HG03025 (cell line): ENCODE measurements around the gene FAF1.
"Not testable (repeated sequence)": the region's sequence is repeated elsewhere in the genome, so short reads cannot be mapped to it uniquely, and the experiment has no call there.

Experiments
- ATAC-seq: cut with Tn5 transposase; IDR thresholded peaks from one replicate; pipeline ENCODE4 v1.9.1; 2021; ENCODE audit warnings: mild to moderate bottlenecking, moderate library complexity; ENCODE audit not compliant: unreplicated experiment, low FRiP score

Gene FAF1

DNA sequence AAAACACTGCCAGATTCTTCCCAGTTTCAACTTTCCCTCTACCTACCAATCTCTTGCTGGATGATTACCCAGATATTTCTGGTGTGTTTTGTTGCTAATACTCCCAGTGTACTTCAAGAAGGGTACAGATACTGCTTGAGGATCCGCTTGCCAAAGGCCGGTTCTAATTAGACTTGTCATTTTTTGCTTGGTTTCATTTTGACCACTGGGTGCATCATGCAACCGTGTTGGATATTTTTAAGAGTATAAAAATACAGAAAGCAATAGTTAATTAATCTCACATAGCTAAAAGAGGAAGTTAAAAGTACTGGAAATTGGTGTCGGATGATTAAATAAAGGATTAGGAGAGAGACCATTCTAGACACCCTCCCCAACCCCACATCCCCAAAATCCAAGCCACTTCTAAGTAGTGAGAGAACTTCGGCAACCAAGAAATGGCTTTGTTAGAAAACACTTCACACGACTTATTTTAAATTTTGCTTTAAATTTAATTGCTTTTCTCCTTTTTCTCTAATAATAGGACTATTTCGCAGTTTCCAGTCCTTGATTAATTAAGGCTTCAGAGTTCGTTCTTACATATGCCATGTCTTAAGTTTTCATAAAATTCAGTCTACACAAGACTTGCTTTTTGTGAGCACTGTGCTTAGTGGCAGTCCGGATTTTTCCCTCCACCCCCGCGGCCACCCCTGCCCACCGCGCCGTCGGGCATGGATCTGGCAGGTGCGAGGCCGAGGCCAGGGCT, 7.5 kb upstream of the FAF1 start:
- ATAC-seq, result no peak

DNA sequence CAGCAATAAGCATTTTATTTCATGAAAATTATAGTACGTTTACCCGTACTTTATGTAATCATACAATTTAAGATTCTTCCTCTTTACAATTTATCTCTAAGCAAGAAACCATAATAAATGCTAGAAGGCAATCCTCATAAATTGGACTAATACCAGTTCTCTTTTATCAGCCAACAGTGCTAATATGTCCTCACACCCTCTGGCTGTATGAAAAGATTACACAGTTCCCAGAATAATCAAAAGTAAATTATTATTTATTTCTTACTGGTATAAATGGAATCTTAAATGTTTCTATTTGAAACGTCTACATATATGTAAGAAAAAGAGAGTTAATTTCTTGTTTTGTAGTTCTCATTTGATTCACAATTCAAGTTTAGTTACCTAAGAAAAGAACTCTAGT, 6.9 kb upstream of the FAF1 start:
- ATAC-seq, result no peak

DNA sequence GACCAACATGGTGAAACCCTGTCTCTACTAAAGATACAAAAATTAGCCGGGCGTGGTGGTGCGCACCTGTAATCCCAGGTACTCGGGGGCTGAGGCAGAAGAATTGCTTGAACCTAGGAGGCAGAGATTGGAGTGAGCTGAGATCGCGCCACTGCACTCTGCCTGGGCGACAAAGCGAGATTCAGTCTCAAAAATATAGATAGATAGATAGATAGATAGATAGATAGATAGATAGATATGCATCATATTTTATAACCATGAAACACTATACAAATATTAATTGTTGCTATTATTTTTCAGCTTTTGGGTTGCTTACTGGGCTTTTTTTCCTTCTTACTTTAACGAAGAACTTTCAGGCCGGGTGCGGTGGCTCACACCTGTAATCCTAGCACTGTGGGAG, 4.8 kb upstream of the FAF1 start:
- no peak for ATAC-seq

- no peak for ATAC-seq
Observed at GRCh38 chr1:50959303-50959912, 659 bp downstream of the FAF1 start.

DNA sequence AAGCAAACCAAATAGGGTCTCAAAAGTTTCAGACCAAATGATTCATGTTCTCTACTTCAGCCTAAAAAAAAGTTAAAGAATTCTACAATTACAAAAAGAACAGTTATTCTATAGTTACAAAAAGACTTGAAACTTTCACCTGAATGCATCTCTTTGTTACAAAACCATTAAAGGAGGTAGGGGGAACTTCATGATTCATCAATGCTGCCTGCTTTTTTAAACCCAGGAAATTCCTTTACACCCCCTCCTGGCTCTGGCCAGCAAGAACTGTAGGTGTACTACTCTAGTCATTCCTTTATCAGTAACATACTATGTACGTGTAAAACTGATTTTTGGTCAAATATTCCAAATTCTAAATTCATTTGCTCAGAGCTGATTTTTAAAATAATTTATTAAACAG, 5.0 kb downstream of the FAF1 start:
- ATAC-seq, result no peak

- ATAC-seq, result not testable (repeated sequence)
Observed at GRCh38 chr1:50952566-50952965, 7.5 kb downstream of the FAF1 start.

DNA sequence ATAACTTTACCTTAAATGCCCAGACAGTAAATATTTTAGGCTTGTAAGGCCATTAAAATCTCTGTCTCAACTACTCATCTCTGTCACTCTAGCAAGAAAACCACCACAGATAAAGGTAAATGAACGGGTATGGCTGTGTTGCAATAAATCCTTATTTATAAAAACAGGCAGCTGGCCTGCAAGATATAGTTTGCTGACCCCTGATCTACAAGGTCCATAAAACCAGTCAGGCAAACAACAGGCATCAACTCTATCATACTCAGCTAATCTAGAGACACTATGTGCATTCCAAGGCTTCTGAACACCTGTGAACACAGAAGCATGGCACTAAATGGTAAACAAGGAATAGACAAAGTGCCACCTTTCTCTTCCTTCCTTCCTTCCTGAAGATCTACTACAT, 9.7 kb downstream of the FAF1 start:
- ATAC-seq, result no peak

- ATAC-seq, result no peak
Observed at GRCh38 chr1:50949286-50949982, 10.6 kb downstream of the FAF1 start.

- ATAC-seq, result no peak
Observed at GRCh38 chr1:50942334-50942733, 17.7 kb downstream of the FAF1 start.

DNA sequence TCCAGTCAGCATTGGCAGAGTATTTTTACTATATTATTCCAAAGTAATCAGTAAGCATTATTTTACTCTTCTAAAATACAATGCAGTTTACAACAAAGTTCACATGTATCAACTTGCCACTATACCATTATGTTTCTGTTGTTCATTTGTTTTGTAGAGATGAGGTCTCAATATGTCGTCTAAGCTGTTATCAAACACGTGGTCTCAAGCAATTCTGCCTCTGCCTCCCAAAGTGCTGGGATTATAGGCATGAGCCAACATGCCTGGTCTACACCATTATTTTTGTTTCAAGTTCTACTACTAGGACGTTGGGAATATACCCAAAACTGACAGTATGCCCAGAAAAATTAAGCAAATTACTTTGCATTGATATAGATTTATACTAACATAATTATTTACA, 19.8 kb downstream of the FAF1 start:
- no peak for ATAC-seq

DNA sequence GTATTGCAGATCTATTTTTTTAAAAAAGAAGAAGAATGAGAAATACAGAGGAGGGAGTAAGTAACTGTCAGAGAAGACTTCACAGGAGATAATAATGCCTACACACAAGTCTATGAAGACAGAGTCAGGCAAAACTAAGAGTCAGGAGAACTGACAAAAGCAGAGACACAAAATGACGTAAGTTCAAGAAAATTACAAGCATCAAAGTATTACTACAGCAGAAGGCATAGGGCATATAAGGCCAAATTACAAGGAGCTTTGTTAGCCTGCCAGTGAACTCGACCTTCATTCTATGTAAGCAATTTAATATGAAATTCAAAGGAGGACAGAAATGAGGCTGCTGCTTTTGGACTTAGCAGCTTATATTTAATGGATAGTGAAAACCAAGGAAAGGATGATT, 23.7 kb downstream of the FAF1 start:
- no peak for ATAC-seq

DNA sequence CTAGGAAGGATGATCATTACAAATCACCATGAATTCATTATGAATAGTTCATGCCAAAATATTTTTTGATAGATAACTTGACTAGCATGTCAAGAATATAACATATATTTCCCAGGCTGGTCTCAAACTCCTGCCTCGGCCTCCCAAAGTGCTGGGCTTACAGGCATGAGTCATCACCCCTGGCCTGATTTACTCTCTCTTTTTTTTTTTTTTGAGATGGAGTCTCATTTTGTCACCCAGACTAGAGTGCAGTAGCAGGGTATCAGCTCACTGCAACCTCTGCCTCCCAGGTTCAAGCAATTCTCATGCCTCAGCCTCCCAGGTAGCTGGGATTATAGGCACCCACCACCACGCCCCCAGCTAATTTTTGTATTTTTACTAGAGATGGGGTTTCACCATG, 24.8 kb downstream of the FAF1 start:
- not testable (repeated sequence) for ATAC-seq

DNA sequence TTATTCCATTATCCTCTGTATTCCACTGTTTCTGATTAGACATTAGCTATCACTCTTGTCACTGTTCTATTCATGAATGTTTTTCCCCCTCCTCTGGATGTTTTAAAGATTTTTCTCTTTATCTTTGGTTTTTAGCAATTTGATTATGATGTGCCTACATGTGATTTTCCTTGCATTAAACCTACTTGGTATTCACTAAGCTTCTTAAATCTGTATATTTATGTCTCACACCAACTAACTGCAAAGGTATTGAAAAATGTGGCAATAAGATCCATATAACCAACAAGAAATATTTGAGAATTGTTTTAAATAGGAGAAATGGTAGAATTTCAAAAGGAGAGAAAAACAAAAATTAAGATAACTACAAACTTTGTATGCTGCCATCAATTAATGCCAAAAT, 25.2 kb downstream of the FAF1 start:
- no peak for ATAC-seq

- ATAC-seq, result not testable (repeated sequence)
Observed at GRCh38 chr1:50933770-50934169, 26.3 kb downstream of the FAF1 start.

- not testable (repeated sequence) for ATAC-seq
Observed at GRCh38 chr1:50932043-50932442, 28.0 kb downstream of the FAF1 start.

GRCh38 chr1:50930965-50931737, 28.9 kb downstream of the FAF1 start:
- no peak for ATAC-seq

DNA sequence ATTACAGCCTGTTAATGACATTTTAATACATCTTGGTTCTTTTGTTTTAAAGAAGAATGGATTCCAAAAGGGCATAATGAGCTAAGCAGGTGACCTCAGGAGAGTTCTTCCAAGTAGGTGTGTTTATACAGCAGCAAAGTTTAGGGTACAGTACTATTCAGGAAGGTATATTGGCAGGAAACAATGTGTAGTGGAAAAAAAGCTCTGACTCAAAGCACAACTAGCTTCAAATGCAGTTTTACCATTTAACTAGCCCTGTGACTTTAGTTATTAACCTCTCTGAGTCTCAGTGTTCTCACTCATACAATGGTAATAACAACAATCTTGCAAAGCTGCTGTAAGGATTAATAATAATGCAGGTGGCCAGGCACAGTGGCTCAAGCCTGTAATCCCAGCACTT, 29.9 kb downstream of the FAF1 start:
- no peak for ATAC-seq

- no peak for ATAC-seq
Observed at GRCh38 chr1:50929376-50929958, 30.6 kb downstream of the FAF1 start.

DNA sequence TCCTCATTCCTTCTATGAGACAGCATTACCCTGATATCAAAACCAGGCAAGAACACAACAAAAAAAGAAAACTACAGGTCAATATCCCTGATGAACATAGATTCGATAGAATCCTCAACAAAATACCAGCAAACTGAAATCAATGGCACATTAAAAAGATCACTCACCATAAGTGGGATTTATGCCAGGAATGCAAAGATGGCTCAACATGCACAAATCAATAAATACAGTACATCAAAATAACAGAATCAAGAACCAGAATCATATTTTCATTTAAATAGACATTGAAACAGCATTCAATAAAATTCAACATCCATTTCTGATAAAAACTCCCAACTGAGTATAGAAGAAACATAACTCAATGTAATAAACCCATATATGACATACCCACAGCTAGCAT, 36.5 kb downstream of the FAF1 start:
- no peak for ATAC-seq

- no peak for ATAC-seq
Observed at GRCh38 chr1:50921029-50921428, 39.0 kb downstream of the FAF1 start.

DNA sequence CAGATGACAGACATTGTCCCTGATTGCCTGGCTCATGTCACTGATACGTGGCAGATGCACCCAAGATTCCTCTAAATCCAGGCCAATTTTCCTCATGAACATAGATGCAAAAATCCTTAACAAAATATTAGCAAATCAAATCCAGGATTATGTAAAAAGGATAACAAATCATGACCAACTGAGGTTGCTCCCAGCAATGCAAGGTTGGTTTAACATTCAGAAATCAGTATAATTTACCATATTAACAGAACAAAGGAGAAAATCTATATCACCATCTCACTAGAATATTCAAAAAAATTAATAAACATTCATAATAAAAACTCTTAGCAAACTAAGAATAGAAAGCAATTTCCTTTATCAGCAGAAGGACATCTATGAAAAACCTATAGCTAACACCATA, 39.7 kb downstream of the FAF1 start:
- no peak for ATAC-seq
